ENCODE data around the gene HAUS1. TPM values are rescaled to one million over a fixed set of nuclear protein-coding genes. Genes with fewer than 3 reads are reported as not detected.
"Not testable (repeated sequence)": the region's sequence is repeated elsewhere in the genome, so short reads cannot be mapped to it uniquely, and the experiment has no call there.

The HAUS1 gene
- total and polyA plus RNA-seq, 12 donors: 5.5 to 20.3 (median 9.0) TPM

GRCh38 chr18:46110406-46110805 lies 6.2 kb downstream of the HAUS1 start:
- ATAC-seq (no peak), DNase-seq (no peak)
- Histone ChIP-seq H3K27me3 (no peaks in the 10 kb centered on the region), H3K27ac (no peak overlapping the region), H3K9me3 (peaks cover 0 to 3% (median 0%) of the 10 kb centered on the region in 11 donors), H3K4me3 (no peak overlapping the region), H3K4me1 (peaks cover 0 to 8% (median 0%) of the 10 kb centered on the region in 9 donors), H3K36me3 (peaks cover 0 to 76% (median 0%) of the 10 kb centered on the region in 9 donors)
- WGBS, 2 donors: 95 to 96% methylated on average over 3 of the region's 3 CpGs
- intact Hi-C loops (cut with DNase I): no loop called here
- no peak for TF ChIP-seq CTCF (IDR thresholded peaks at IDR 0.05)

- 82 to 88% methylated on average over 1 of the region's 1 CpG for WGBS, 2 donors
- intact Hi-C loops (cut with DNase I): no loop called here
- no peak for ATAC-seq
Measured at GRCh38 chr18:46113751-46114150, 9.6 kb downstream of the HAUS1 start.

GRCh38 chr18:46126625-46127024 lies 22.4 kb downstream of the HAUS1 start:
- intact Hi-C loops (cut with DNase I); H3K9me3 ChIP-seq; H3K27ac ChIP-seq; H3K4me1 ChIP-seq; DNase-seq; H3K4me3 ChIP-seq; ATAC-seq; H3K27me3 ChIP-seq: not testable (repeated sequence)
- 95 to 98% methylated on average over 4 of the region's 4 CpGs for WGBS, 2 donors
- H3K36me3 ChIP-seq: peaks cover 0 to 99% (median 48%) of the 10 kb centered on the region in 9 donors

More at GRCh38 chr18:46113751-46114150, 9.6 kb downstream of the HAUS1 start:
- Histone ChIP-seq H3K4me3 (no peak overlapping the region), H3K27me3 (no peaks in the 10 kb centered on the region), H3K9me3 (peaks cover 0 to 3% (median 0%) of the 10 kb centered on the region in 11 donors), H3K4me1 (no peaks in the 10 kb centered on the region), H3K27ac (no peak overlapping the region), H3K36me3 (peaks cover 0 to 59% (median 0%) of the 10 kb centered on the region in 9 donors)
- no peak for DNase-seq
- TF ChIP-seq CTCF (IDR thresholded peaks at IDR 0.05): no peak

- H3K4me3 ChIP-seq: no peak overlapping the region
- H3K9me3 ChIP-seq: no peaks in the 10 kb centered on the region
- H3K36me3 ChIP-seq: peaks cover 0 to 69% (median 23%) of the 10 kb centered on the region in 9 donors
- peaks cover 0 to 4% (median 0%) of the 10 kb centered on the region in 9 donors for H3K4me1 ChIP-seq
- H3K27me3 ChIP-seq: no peaks in the 10 kb centered on the region
- no peak for DNase-seq
- no peak overlapping the region for H3K27ac ChIP-seq
- ATAC-seq: no peak
- intact Hi-C loops (cut with DNase I): no loop called here
- TF ChIP-seq CTCF (IDR thresholded peaks at IDR 0.05): no peak
- 98 to 99% methylated on average over 2 of the region's 2 CpGs for WGBS, 2 donors
Measured at GRCh38 chr18:46130061-46130460, 25.9 kb downstream of the HAUS1 start.

- ATAC-seq; H3K9me3 ChIP-seq; H3K27me3 ChIP-seq; DNase-seq; H3K4me3 ChIP-seq; H3K4me1 ChIP-seq; H3K27ac ChIP-seq; intact Hi-C loops (cut with DNase I): not testable (repeated sequence)
- 92 to 99% methylated on average over 8 of the region's 8 CpGs for WGBS, 2 donors
- H3K36me3 ChIP-seq: peaks cover 0 to 64% (median 18%) of the 10 kb centered on the region in 9 donors
Measured at GRCh38 chr18:46130549-46130948, 26.4 kb downstream of the HAUS1 start.
